T-helper 2 cell treated with Interferon-gamma antibody and Interleukin-4, amounts not matched to agents 100 ng/mL and 5 ng/mL, for 36 hours (primary cell): ENCODE results near the gene FHIT. TPM values are rescaled to one million over a fixed set of nuclear protein-coding genes. Genes with fewer than 3 reads are reported as not detected.

ENCODE experiments used
- intact Hi-C: fragments of 100-400 bp; cut with micrococcal nuclease; formaldehyde crosslinking; loops from one replicate; pipeline ENCODE4 v1.15.1; 2023
- total RNA-seq: library from RNA; stranded (reverse); gene quantifications from 2 replicates; pipeline ENCODE4 v1.2.3, GENCODE V29; 2022

Gene FHIT
- total RNA-seq, 1 donor from 2014 or later, result 40.4 TPM

- intact Hi-C loops, result no loop called here
These were observed 988.7 kb downstream of the FHIT start for GRCh38 chr3:60262546-60262945.

- intact Hi-C loops, result no loop called here
These were observed 990.7 kb downstream of the FHIT start for GRCh38 chr3:60260546-60260945.

- intact Hi-C loops, result no loop called here
These were observed 1000.4 kb downstream of the FHIT start for GRCh38 chr3:60250810-60251209.

- intact Hi-C loops, result no loop called here
These were observed 1001.0 kb downstream of the FHIT start for GRCh38 chr3:60250206-60250605.

GRCh38 chr3:60246361-60246760 is 1004.9 kb downstream of the FHIT start:
- intact Hi-C loops, result no loop called here

GRCh38 chr3:60243456-60243855 is 1007.8 kb downstream of the FHIT start:
- intact Hi-C loops, result no loop called here

GRCh38 chr3:60240492-60240891 is 1010.8 kb downstream of the FHIT start:
- intact Hi-C loops, result no loop called here

GRCh38 chr3:60238550-60238949 is 1012.7 kb downstream of the FHIT start:
- intact Hi-C loops, result no loop called here

GRCh38 chr3:60229502-60229901 is 1021.8 kb downstream of the FHIT start:
- intact Hi-C loops, result no loop called here

GRCh38 chr3:60228823-60229222 is 1022.4 kb downstream of the FHIT start:
- intact Hi-C loops, result no loop called here

GRCh38 chr3:60226912-60227311 is 1024.3 kb downstream of the FHIT start:
- intact Hi-C loops, result no loop called here

- intact Hi-C loops, result no loop called here
These were observed 1025.4 kb downstream of the FHIT start for GRCh38 chr3:60225848-60226247.

- intact Hi-C loops, result no loop called here
These were observed 1030.5 kb downstream of the FHIT start for GRCh38 chr3:60220768-60221167.

GRCh38 chr3:60219501-60219900 is 1031.8 kb downstream of the FHIT start:
- intact Hi-C loops, result no loop called here

GRCh38 chr3:60217156-60217911 is 1033.9 kb downstream of the FHIT start:
- intact Hi-C loops, result no loop called here

GRCh38 chr3:60216462-60217075 is 1034.7 kb downstream of the FHIT start:
- intact Hi-C loops, result no loop called here

- intact Hi-C loops, result no loop called here
These were observed 1035.3 kb downstream of the FHIT start for GRCh38 chr3:60215946-60216345.

GRCh38 chr3:60207905-60208304 is 1043.3 kb downstream of the FHIT start:
- intact Hi-C loops, result no loop called here

- intact Hi-C loops, result no loop called here
These were observed 1045.0 kb downstream of the FHIT start for GRCh38 chr3:60206206-60206605.

- intact Hi-C loops, result no loop called here
These were observed 1049.1 kb downstream of the FHIT start for GRCh38 chr3:60202052-60202726.

- intact Hi-C loops, result no loop called here
These were observed 1051.9 kb downstream of the FHIT start for GRCh38 chr3:60199306-60199705.

GRCh38 chr3:60198179-60198720 is 1053.0 kb downstream of the FHIT start:
- intact Hi-C loops, result no loop called here
